ENCODE results near the gene SIDT2. TPM values are rescaled to one million over a fixed set of nuclear protein-coding genes. Genes with fewer than 3 reads are reported as not detected.
A peak's percentile ranks its signal among the peaks of the same experiment; 100 is the strongest.

SIDT2 gene
- polyA plus RNA-seq, 6 donors from 2014 or later, result 19.2 to 126 (median 80.7) TPM

GRCh38 chr11:117197516-117198456 is 19.2 kb downstream of the SIDT2 start:
- Mint-ChIP-seq H3K9me3 (no peaks in the 10 kb centered on the region), H3K4me1 (peaks cover 27 to 47% (median 44%) of the 10 kb centered on the region in 3 donors), H3K27ac (peak overlapping the region in 5 of 6 donors; percentile 61 to 84 (median 82)), H3K27me3 (no peaks in the 10 kb centered on the region), H3K4me3 (peak overlapping the region in 1 of 8 donors; percentile 15), H3K36me3 (peaks cover 9 to 15% of the 10 kb centered on the region in 2 donors)
- ATAC-seq (ENCODE audit: low read depth in 2 of 2), result peak; percentile 23 to 24
- no peak for DNase-seq

DNA sequence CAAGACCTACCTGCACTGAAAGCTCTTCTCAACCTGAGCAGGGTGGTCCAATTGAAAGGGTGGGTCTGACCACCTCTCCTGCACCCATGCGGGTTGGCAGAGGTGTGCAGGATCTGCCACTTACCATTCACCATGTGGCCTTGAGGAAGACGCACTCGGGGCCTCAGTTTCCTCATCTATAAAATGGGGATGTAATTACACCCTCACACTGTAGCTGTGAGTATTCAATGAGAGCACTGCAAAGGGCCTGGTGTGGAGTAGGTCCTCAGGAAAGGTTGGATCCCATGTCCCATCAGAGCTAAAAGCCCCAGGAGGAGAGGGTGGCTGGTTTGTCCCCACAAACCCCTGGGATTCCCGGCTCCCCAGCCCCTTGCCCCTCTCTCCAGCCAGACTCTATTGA is 20.1 kb downstream of the SIDT2 start:
- H3K9me3 Mint-ChIP-seq, result no peaks in the 10 kb centered on the region
- H3K36me3 Mint-ChIP-seq, result peaks cover 9 to 11% of the 10 kb centered on the region in 2 donors

GRCh38 chr11:117199053-117199915 is 20.7 kb downstream of the SIDT2 start, which contains the start of gene TAGLN:
TAGLN (plus strand) TSS chr11:117199370; CDS start chr11:117203014, 3,644 bp downstream.
- Mint-ChIP-seq H3K27me3 (no peaks in the 10 kb centered on the region), H3K36me3 (peaks cover 9 to 11% of the 10 kb centered on the region in 2 donors)

More for the DNA sequence above, 20.1 kb downstream of the SIDT2 start:
- peak overlapping the region in 1 of 8 donors; percentile 30 for H3K4me3 Mint-ChIP-seq
- DNase-seq (no peak), ATAC-seq (ENCODE audit: low read depth in 2 of 2) (no peak)
- H3K27me3 Mint-ChIP-seq, result no peaks in the 10 kb centered on the region
- peak overlapping the region in 3 of 6 donors; percentile 7 to 61 (median 37) for H3K27ac Mint-ChIP-seq
- H3K4me1 Mint-ChIP-seq, result peaks cover 24 to 41% (median 41%) of the 10 kb centered on the region in 3 donors

DNA sequence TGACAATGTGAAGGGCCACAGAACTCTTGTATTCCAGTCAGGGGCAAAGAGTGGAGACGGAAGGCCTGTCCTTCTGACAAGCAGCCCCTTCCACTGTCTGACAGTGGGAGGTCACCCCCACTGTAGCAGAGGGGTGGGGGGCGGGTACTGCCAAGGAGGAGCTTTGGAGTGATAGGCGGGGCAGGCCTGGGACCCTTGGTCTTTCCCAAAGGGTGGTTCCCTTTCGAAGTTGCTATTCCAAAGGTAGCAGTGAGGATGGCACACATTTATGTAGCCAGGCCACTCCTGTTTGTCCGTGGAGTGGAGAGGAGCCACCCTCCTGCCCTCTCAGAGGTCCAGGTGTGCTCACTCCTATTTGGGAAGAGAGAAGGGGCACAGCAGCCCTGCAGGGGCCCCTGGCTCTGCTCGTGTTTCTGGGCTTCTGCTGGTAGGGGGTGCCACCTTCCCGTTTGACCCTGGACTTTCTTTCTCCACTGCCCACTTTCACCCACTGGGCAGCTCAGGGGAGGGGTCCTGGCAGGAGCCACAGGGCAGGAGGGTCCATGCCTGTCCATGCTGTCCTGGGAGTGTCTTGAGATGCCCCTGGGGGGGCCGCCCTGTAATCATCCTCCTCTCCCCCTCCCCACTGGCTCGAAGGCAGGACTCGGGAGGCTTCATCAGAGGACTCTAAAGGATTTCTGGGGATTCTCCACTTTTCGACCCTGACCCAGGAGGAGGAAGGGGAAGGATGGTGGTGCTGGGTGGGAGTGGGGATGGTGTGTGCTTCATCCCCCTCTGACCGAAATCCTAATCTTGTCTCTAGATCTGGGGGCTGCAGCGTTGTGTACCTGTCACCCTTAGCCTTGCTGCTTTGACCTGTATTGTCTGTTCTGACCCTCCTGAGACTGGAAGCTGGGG is 21.6 kb downstream of the SIDT2 start:
- no peak for ATAC-seq (ENCODE audit: low read depth in 2 of 2)
- peaks cover 25 to 45% (median 38%) of the 10 kb centered on the region in 3 donors for H3K4me1 Mint-ChIP-seq
- H3K9me3 Mint-ChIP-seq, result no peaks in the 10 kb centered on the region
- DNase-seq, result no peak
- no peaks in the 10 kb centered on the region for H3K27me3 Mint-ChIP-seq
- peak overlapping the region in 1 of 8 donors; percentile 47 for H3K4me3 Mint-ChIP-seq
- H3K27ac Mint-ChIP-seq, result peak overlapping the region in 3 of 6 donors; percentile 39 to 88 (median 61)
- peaks cover 14 to 17% of the 10 kb centered on the region in 2 donors for H3K36me3 Mint-ChIP-seq

More at GRCh38 chr11:117199053-117199915, 20.7 kb downstream of the SIDT2 start, which contains the start of gene TAGLN:
- peak within 1 kb of the TSS; percentile 12 to 88 (median 50) for H3K27ac Mint-ChIP-seq
- DNase-seq (no peak), ATAC-seq (ENCODE audit: low read depth in 2 of 2) (no peak)
- peaks cover 24 to 43% (median 40%) of the 10 kb centered on the region in 3 donors for H3K4me1 Mint-ChIP-seq
- H3K4me3 Mint-ChIP-seq, result peak within 1 kb of the TSS in 3 of 8 donors; percentile 15 to 47 (median 30)
- no peaks in the 10 kb centered on the region for H3K9me3 Mint-ChIP-seq

DNA sequence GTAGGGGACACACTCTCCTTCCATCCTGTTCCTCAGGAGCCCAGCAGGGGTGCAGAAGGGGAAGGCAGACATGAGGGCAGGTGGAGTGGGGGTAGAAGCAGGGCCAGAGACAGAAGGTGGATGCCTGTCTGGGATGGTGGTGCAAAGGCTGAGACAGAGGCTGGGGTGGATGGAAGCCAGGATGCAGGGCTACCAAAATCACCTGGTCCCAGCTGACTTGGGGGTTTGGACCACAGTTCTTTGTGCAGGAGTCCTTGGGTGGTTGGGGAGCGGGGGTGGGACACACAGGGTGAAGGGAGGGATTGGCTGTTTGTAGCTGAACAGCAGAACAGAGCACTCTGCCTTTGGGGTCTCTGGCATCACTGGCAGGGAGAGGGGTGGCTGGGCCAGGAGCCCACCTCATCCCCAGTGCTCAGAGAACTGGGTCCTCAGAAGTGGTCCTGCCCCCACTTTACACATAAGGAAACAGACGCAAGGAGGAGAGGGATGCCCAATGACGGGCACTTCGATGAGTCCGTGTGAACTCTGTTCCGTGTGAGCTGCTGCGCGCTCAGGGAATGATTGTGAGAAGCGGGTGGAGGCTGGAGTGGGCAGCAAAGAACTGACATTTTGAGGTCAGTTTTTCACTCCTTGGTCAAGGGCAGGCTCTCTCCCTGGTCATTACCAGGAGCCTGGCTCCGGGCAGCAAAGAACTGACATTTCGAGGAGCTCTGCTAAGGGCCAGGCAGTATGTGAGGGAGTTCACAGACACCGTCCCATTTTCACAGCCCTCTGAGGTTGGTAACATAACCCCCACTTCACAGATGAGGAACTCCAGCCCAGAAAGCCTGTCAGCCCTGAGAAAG is 22.5 kb downstream of the SIDT2 start:
- H3K36me3 Mint-ChIP-seq, result peaks cover 11 to 15% of the 10 kb centered on the region in 2 donors

DNA sequence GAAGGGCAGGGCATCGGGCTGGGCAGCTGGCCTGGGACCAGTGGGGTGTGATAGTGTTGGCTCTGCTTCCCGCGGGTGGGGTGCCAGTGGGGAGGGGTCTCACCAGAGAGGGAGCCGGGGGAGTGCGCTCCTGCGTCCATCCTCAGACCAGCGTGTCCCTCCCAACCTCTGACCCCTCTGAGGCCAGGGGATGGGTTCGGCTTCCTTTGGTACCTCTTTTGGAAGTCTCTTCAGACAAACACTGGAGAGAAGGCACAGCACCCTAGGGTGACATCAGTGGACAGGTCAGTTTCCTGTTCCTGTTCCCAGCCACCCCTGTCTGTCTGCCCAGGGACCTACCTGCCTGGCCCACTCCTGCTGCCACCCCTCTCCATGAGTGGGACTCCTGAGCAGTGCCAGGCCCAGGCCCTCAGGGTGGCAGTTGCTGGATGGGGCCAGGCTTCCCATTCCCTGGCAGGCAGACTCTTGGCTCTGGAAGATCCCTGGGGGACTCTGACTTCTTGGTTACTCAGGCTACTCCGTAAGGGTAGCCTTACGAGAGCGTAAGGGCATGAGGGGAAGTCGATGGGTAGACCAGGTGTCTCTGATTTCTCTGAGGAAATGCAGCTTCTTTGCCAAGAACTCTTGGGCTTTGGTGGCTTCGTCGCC is 23.2 kb downstream of the SIDT2 start:
- H3K27me3 Mint-ChIP-seq, result no peaks in the 10 kb centered on the region
- H3K4me1 Mint-ChIP-seq, result peaks cover 21 to 35% (median 30%) of the 10 kb centered on the region in 3 donors
- peaks cover 11 to 15% of the 10 kb centered on the region in 2 donors for H3K36me3 Mint-ChIP-seq
- H3K4me3 Mint-ChIP-seq, result peak overlapping the region in 1 of 8 donors; percentile 25
- ATAC-seq (ENCODE audit: low read depth in 2 of 2) (no peak), DNase-seq (no peak)
- H3K27ac Mint-ChIP-seq, result peak overlapping the region in 5 of 6 donors; percentile 56 to 91 (median 75)
- H3K9me3 Mint-ChIP-seq, result no peaks in the 10 kb centered on the region

More for the DNA sequence above, 22.5 kb downstream of the SIDT2 start:
- Mint-ChIP-seq H3K4me3 (peak overlapping the region in 1 of 8 donors; percentile 12), H3K27ac (peak overlapping the region in 4 of 6 donors; percentile 39 to 62 (median 54)), H3K9me3 (no peaks in the 10 kb centered on the region), H3K4me1 (peaks cover 21 to 38% (median 30%) of the 10 kb centered on the region in 3 donors), H3K27me3 (no peaks in the 10 kb centered on the region)
- ATAC-seq (ENCODE audit: low read depth in 2 of 2) (peak in 1 of 2 donors; percentile 27), DNase-seq (no peak)

- no peak overlapping the region for H3K4me3 Mint-ChIP-seq
- H3K27ac Mint-ChIP-seq, result peak overlapping the region in 4 of 6 donors; percentile 41 to 91 (median 66)
- DNase-seq (no peak), ATAC-seq (ENCODE audit: low read depth in 2 of 2) (no peak)
- H3K9me3 Mint-ChIP-seq, result no peaks in the 10 kb centered on the region
- peaks cover 18 to 28% (median 26%) of the 10 kb centered on the region in 3 donors for H3K4me1 Mint-ChIP-seq
- no peaks in the 10 kb centered on the region for H3K27me3 Mint-ChIP-seq
- H3K36me3 Mint-ChIP-seq, result peaks cover 11 to 12% of the 10 kb centered on the region in 2 donors
Measured at GRCh38 chr11:117202386-117203068, 24.0 kb downstream of the SIDT2 start.

- Mint-ChIP-seq H3K36me3 (peaks cover 9 to 11% of the 10 kb centered on the region in 2 donors), H3K4me3 (no peak overlapping the region), H3K4me1 (peaks cover 15 to 23% (median 21%) of the 10 kb centered on the region in 3 donors), H3K9me3 (no peaks in the 10 kb centered on the region), H3K27ac (peak overlapping the region in 4 of 6 donors; percentile 41 to 91 (median 76)), H3K27me3 (no peaks in the 10 kb centered on the region)
- no peak for DNase-seq
- ATAC-seq (ENCODE audit: low read depth in 2 of 2), result no peak
Measured at GRCh38 chr11:117203069-117203407, 24.5 kb downstream of the SIDT2 start.

GRCh38 chr11:117204283-117205080 is 25.9 kb downstream of the SIDT2 start:
- Mint-ChIP-seq H3K27ac (peak overlapping the region; percentile 10 to 87 (median 36)), H3K4me1 (peaks cover 9 to 15% (median 14%) of the 10 kb centered on the region in 3 donors), H3K9me3 (no peaks in the 10 kb centered on the region), H3K27me3 (no peaks in the 10 kb centered on the region), H3K4me3 (no peak overlapping the region), H3K36me3 (peaks cover 9 to 11% of the 10 kb centered on the region in 2 donors)
- ATAC-seq (ENCODE audit: low read depth in 2 of 2) (no peak), DNase-seq (no peak)

- Mint-ChIP-seq H3K4me1 (peaks cover 9 to 14% (median 14%) of the 10 kb centered on the region in 3 donors), H3K9me3 (no peaks in the 10 kb centered on the region), H3K4me3 (peak overlapping the region in 2 of 8 donors; percentile 42 to 52), H3K36me3 (peaks cover 11 to 13% of the 10 kb centered on the region in 2 donors), H3K27ac (peak overlapping the region in 5 of 6 donors; percentile 10 to 57 (median 42)), H3K27me3 (no peaks in the 10 kb centered on the region)
- DNase-seq, result no peak
- no peak for ATAC-seq (ENCODE audit: low read depth in 2 of 2)
Measured at GRCh38 chr11:117205211-117205818, 26.8 kb downstream of the SIDT2 start.

Measured in naive B cell (primary cell).